ENCODE measurements around the gene DNMT1. TPM values are rescaled to one million over a fixed set of nuclear protein-coding genes. Genes with fewer than 3 reads are reported as not detected.

The DNMT1 gene
- total RNA-seq, 4 donors from 2014 or later, result 23.3 to 122 (median 42.0) TPM

DNA sequence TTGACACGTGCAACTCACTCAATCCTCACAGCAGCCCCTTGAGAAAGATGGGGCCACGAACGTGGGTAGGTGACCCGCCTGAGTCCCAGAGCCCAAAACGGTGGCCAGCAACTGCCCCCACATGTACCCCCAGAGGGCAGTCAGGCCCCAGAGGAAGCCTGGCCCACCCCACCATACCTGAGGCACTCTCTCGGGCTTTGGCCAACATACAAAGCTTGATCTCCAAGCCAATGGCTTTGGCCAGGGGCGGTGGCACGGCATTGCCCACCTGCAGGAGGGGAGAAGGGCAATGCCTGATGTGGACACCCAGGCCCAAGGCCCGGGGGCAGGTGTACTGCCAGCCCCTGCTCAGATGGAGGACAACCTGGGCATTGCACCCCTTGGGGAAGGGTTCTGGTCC, 60.7 kb downstream of the DNMT1 start:
- in situ Hi-C loops (cut with MboI; ENCODE audit: low pct_ligation_motif_present in 1 of 4, low pct_unique_long_range_greater_than_20kb in 1 of 4, low sequenced_read_pairs in 3 of 4), result no loop called here
- H3K9me3 ChIP-seq, result no peaks in the 10 kb centered on the region
- WGBS, 2 donors (ENCODE audit: low coverage in 1 of 2), result 89% methylated on average over 8 of the region's 9 CpGs; no CpG with 5 or more reads in 1 of the 2 donors
- H3K27ac ChIP-seq, result no peak overlapping the region
- H3K27me3 ChIP-seq, result no peaks in the 10 kb centered on the region
- no peaks in the 10 kb centered on the region for H3K4me1 ChIP-seq
- H3K4me3 ChIP-seq, result no peak overlapping the region
- H3K36me3 ChIP-seq, result peaks cover 0 to 35% (median 10%) of the 10 kb centered on the region in 4 donors
- DNase-seq, result no peak
- intact Hi-C loops (cut with DNase I; ENCODE audit: low total_unique reads), result no loop called here
- TF ChIP-seq POLR2A (IDR thresholded peaks at IDR 0.05), result no peak
- no peak for TF ChIP-seq POLR2AphosphoS5 (IDR thresholded peaks at IDR 0.05)
- TF ChIP-seq, protein P1, sequence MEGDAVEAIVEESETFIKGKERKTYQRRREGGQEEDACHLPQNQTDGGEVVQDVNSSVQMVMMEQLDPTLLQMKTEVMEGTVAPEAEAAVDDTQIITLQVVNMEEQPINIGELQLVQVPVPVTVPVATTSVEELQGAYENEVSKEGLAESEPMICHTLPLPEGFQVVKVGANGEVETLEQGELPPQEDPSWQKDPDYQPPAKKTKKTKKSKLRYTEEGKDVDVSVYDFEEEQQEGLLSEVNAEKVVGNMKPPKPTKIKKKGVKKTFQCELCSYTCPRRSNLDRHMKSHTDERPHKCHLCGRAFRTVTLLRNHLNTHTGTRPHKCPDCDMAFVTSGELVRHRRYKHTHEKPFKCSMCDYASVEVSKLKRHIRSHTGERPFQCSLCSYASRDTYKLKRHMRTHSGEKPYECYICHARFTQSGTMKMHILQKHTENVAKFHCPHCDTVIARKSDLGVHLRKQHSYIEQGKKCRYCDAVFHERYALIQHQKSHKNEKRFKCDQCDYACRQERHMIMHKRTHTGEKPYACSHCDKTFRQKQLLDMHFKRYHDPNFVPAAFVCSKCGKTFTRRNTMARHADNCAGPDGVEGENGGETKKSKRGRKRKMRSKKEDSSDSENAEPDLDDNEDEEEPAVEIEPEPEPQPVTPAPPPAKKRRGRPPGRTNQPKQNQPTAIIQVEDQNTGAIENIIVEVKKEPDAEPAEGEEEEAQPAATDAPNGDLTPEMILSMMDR (IDR thresholded peaks at IDR 0.05), result no peak
- TF ChIP-seq EP300 (IDR thresholded peaks at IDR 0.05; ENCODE audit: low read depth), result no peak

DNA sequence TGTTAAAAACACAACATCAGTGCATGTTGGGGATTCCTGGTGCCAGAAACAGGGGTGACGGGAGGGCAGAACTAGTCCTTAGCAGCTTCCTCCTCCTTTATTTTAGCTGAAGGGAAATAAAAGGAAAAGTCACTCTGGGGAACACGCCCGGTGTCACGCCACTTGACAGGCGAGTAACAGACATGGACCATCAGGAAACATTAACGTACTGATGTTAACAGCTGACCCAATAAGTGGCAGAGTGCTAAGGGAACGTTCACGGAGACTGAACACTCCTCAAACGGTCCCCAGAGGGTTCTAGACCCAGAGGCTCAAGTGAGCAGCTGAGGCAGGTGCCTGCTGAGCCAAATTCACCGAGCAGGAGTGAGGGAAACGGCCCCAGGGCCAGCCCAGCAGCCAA, 61.2 kb downstream of the DNMT1 start:
- Histone ChIP-seq H3K4me1 (no peaks in the 10 kb centered on the region), H3K9me3 (no peaks in the 10 kb centered on the region), H3K36me3 (peaks cover 0 to 35% (median 9%) of the 10 kb centered on the region in 4 donors), H3K4me3 (no peak overlapping the region), H3K27ac (no peak overlapping the region), H3K27me3 (no peaks in the 10 kb centered on the region)
- no peak for DNase-seq
- in situ Hi-C loops (cut with MboI; ENCODE audit: low pct_ligation_motif_present in 1 of 4, low pct_unique_long_range_greater_than_20kb in 1 of 4, low sequenced_read_pairs in 3 of 4) (no loop called here), intact Hi-C loops (cut with DNase I; ENCODE audit: low total_unique reads) (no loop called here)
- 87 to 100% methylated on average over 4 to 11 of the region's 11 CpGs for WGBS, 2 donors (ENCODE audit: low coverage in 1 of 2)
- no peak for TF ChIP-seq EP300 (IDR thresholded peaks at IDR 0.05; ENCODE audit: low read depth)
- TF ChIP-seq, protein P1 (IDR thresholded peaks at IDR 0.05), result no peak
- no peak for TF ChIP-seq POLR2A (IDR thresholded peaks at IDR 0.05)

DNA sequence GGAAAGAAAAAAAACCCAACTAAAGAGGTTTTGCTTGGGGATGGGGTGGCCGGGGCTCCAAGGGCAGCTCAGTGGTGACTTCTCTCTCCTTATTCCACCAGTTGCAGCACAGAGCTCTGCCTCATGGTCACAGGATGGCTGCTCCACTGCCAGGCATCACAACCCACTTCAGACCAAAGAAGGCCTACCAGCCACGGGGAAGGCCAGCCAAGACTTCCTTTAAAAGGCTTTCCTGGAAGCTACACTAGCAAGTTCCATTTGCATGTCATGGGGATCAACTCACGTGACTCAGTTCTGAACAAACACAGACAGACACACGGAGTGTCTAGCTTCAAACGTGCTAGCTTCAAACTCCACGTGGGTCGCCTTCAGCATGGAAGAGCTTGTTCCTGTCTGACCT, 61.8 kb downstream of the DNMT1 start:
- intact Hi-C loops (cut with DNase I; ENCODE audit: low total_unique reads) (no loop called here), in situ Hi-C loops (cut with MboI; ENCODE audit: low pct_ligation_motif_present in 1 of 4, low pct_unique_long_range_greater_than_20kb in 1 of 4, low sequenced_read_pairs in 3 of 4) (no loop called here)
- Histone ChIP-seq H3K4me3 (no peak overlapping the region), H3K27ac (no peak overlapping the region), H3K4me1 (no peaks in the 10 kb centered on the region), H3K27me3 (no peaks in the 10 kb centered on the region), H3K9me3 (no peaks in the 10 kb centered on the region), H3K36me3 (peaks cover 0 to 35% (median 6%) of the 10 kb centered on the region in 4 donors)
- TF ChIP-seq, protein P1 (IDR thresholded peaks at IDR 0.05), result no peak
- TF ChIP-seq POLR2A (IDR thresholded peaks at IDR 0.05) (no peak), POLR2AphosphoS5 (IDR thresholded peaks at IDR 0.05) (no peak), EP300 (IDR thresholded peaks at IDR 0.05; ENCODE audit: low read depth) (no peak)
- WGBS, 2 donors (ENCODE audit: low coverage in 1 of 2), result 84% methylated on average over 7 of the region's 7 CpGs; no CpG with 5 or more reads in 1 of the 2 donors
- no peak for DNase-seq

DNA sequence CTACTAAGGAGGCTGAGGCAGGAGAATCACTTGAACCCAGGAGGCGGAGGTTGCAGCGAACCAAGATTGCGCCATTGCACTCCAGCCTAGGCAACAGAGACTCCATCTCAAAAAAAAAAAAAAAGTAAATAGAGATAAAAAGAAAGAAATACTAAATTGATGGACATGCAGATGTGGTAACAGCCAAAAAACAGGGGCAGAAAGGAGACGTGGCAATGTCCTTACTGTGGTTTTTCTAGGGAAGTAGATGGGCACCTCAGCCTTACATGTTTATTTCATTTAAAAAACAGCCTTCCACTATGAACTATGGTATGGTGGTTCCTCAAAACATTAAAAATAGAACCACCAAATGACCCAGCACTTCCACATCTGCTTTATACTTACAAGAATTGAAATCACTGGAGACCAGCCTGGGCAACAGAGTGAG, 68.5 kb downstream of the DNMT1 start:
- no peaks in the 10 kb centered on the region for H3K4me1 ChIP-seq
- H3K4me3 ChIP-seq, result no peak overlapping the region
- WGBS, 2 donors (ENCODE audit: low coverage in 1 of 2), result 93% methylated on average over 4 of the region's 4 CpGs; no CpG with 5 or more reads in 1 of the 2 donors
- DNase-seq, result no peak
- no peaks in the 10 kb centered on the region for H3K9me3 ChIP-seq
- intact Hi-C loops (cut with DNase I; ENCODE audit: low total_unique reads) (no loop called here), in situ Hi-C loops (cut with MboI; ENCODE audit: low pct_ligation_motif_present in 1 of 4, low pct_unique_long_range_greater_than_20kb in 1 of 4, low sequenced_read_pairs in 3 of 4) (no loop called here)
- TF ChIP-seq, protein P1 (IDR thresholded peaks at IDR 0.05), result no peak
- H3K36me3 ChIP-seq, result peaks cover 0 to 7% (median 0%) of the 10 kb centered on the region in 4 donors
- H3K27ac ChIP-seq, result peak overlapping the region in 1 of 4 donors; percentile 52
- H3K27me3 ChIP-seq, result no peaks in the 10 kb centered on the region

Measured in transverse colon (tissue), 4 donors.